H9 (cell line): ENCODE measurements around the gene PIEZO2. TPM values are rescaled to one million over a fixed set of nuclear protein-coding genes. Genes with fewer than 3 reads are reported as not detected.

Source experiments
- DNase-seq: peaks from one replicate; pipeline ENCODE4 v3.0.0-alpha.2; 2017
- H2AFZ ChIP-seq: one replicate; pipeline ENCODE4 v1.6.1; 2013; ENCODE audit warnings: mild to moderate bottlenecking, low read length, control low read depth, moderate library complexity
- H2AK5ac ChIP-seq: 2 replicates; pipeline ENCODE4 v1.6.1; 2013; ENCODE audit warnings: low read length, control low read depth, mixed read lengths; ENCODE audit not compliant: insufficient read length
- H2BK120ac ChIP-seq: one replicate; pipeline ENCODE4 v1.6.1; 2013; ENCODE audit warnings: low read depth, mild to moderate bottlenecking, low read length, control low read depth, inconsistent platforms; ENCODE audit not compliant: poor library complexity, severe bottlenecking
- H2BK12ac ChIP-seq: 2 replicates; pipeline ENCODE4 v1.6.1; 2013; ENCODE audit warnings: low read length, control low read depth, mixed read lengths, low read depth; ENCODE audit not compliant: insufficient read length
- H2BK15ac ChIP-seq: 2 replicates; pipeline ENCODE4 v1.6.1; 2013; ENCODE audit warnings: low read depth, low read length, control low read depth
- H2BK20ac ChIP-seq: one replicate; pipeline ENCODE4 v1.6.1; 2013; ENCODE audit warnings: low read depth, mild to moderate bottlenecking, low read length, control low read depth, inconsistent platforms; ENCODE audit not compliant: poor library complexity, severe bottlenecking
- H2BK5ac ChIP-seq: 2 replicates; pipeline ENCODE4 v1.6.1; 2013; ENCODE audit warnings: low read length, control low read depth, mixed read lengths; ENCODE audit not compliant: insufficient read length
- H3K14ac ChIP-seq: 2 replicates; pipeline ENCODE4 v1.6.1; 2013; ENCODE audit warnings: low read length, control low read depth; ENCODE audit not compliant: insufficient read depth
- H3K18ac ChIP-seq: 2 replicates; pipeline ENCODE4 v1.6.1; 2013; ENCODE audit warnings: low read depth, mild to moderate bottlenecking, mixed read lengths, low read length, control low read depth; ENCODE audit not compliant: insufficient read length
- H3K23ac ChIP-seq: 2 replicates; pipeline ENCODE4 v1.6.1; 2013; ENCODE audit warnings: low read length, control low read depth, mixed read lengths, low read depth; ENCODE audit not compliant: insufficient read length
- H3K23me2 ChIP-seq: 2 replicates; pipeline ENCODE4 v1.6.1; 2013; ENCODE audit warnings: low read depth, mild to moderate bottlenecking, mixed read lengths, low read length, control low read depth; ENCODE audit not compliant: insufficient read length, poor library complexity, severe bottlenecking
- H3K27ac ChIP-seq: 2 replicates; pipeline ENCODE4 v1.5.1; 2013; ENCODE audit warnings: low read length, control low read depth, mixed read lengths, low read depth; ENCODE audit not compliant: insufficient read length
- H3K27me3 ChIP-seq: 2 replicates; pipeline ENCODE4 v1.6.1; 2013; ENCODE audit warnings: low read length, control low read depth, inconsistent platforms; ENCODE audit not compliant: insufficient read depth
- H3K4ac ChIP-seq: 2 replicates; pipeline ENCODE4 v1.6.1; 2013; ENCODE audit warnings: low read depth, mild to moderate bottlenecking, control low read depth, inconsistent platforms, low read length, moderate library complexity
- H3K4me1 ChIP-seq: 2 replicates; pipeline ENCODE4 v1.6.1; 2013; ENCODE audit warnings: low read length, control low read depth, inconsistent platforms; ENCODE audit not compliant: insufficient read depth
- H3K4me2 ChIP-seq: 2 replicates; pipeline ENCODE4 v1.6.1; 2013; ENCODE audit warnings: low read length, control low read depth, mixed read lengths; ENCODE audit not compliant: insufficient read length, insufficient read depth
- H3K56ac ChIP-seq: 2 replicates; pipeline ENCODE4 v1.6.1; 2013; ENCODE audit warnings: low read depth, mild to moderate bottlenecking, mixed read lengths, low read length, control low read depth; ENCODE audit not compliant: insufficient read length
- H3K79me1 ChIP-seq: 2 replicates; pipeline ENCODE4 v1.6.1; 2013; ENCODE audit warnings: low read depth, mild to moderate bottlenecking, moderate library complexity, low read length, control low read depth, inconsistent platforms; ENCODE audit not compliant: insufficient read depth, poor library complexity, severe bottlenecking
- H3K79me2 ChIP-seq: 2 replicates; pipeline ENCODE4 v1.6.1; 2013; ENCODE audit warnings: low read length, control low read depth, inconsistent platforms; ENCODE audit not compliant: insufficient read depth
- H3K9ac ChIP-seq: 2 replicates; pipeline ENCODE4 v1.6.1; 2013; ENCODE audit warnings: low read length, control low read depth, mixed read lengths; ENCODE audit not compliant: insufficient read length; ENCODE audit errors: extremely low read depth
- H3K9me3 ChIP-seq: one replicate; pipeline ENCODE4 v1.6.1; 2013; ENCODE audit warnings: low read depth, low read length, inconsistent platforms; ENCODE audit not compliant: control insufficient read depth
- H3T11ph ChIP-seq: one replicate; pipeline ENCODE4 v1.6.1; 2013; ENCODE audit warnings: mild to moderate bottlenecking, low read length, control low read depth, inconsistent platforms
- H4K20me1 ChIP-seq: one replicate; pipeline ENCODE4 v1.6.1; 2013; ENCODE audit not compliant: control insufficient read depth, insufficient read length, insufficient read depth
- H4K5ac ChIP-seq: 2 replicates; pipeline ENCODE4 v1.6.1; 2013; ENCODE audit warnings: low read depth, mild to moderate bottlenecking, mixed read lengths, low read length, control low read depth; ENCODE audit not compliant: insufficient read length
- H4K8ac ChIP-seq: replicated peaks from 2 replicates; pipeline ENCODE4 v1.6.1; 2013; ENCODE audit warnings: low read length, control low read depth, mixed read lengths, low read depth; ENCODE audit not compliant: insufficient read length
- H4K91ac ChIP-seq: 2 replicates; pipeline ENCODE4 v1.6.1; 2013; ENCODE audit warnings: low read depth, mild to moderate bottlenecking, moderate library complexity, mixed read lengths, low read length, control low read depth; ENCODE audit not compliant: insufficient read length
- H3K27ac Mint-ChIP-seq, 3 experiments: 2 replicates in 2 of 3; 3 replicates in 1 of 3; pipeline ENCODE4 v1.8.0; 2020 to 2021; ENCODE audit warnings: mixed read lengths in 3 of 3, mild to moderate bottlenecking in 1 of 3, moderate library complexity in 1 of 3
- H3K27me3 Mint-ChIP-seq: 2 replicates; pipeline ENCODE4 v1.8.0; 2021; ENCODE audit warnings: low read depth, mild to moderate bottlenecking, moderate library complexity, mixed read lengths
- H3K36me3 Mint-ChIP-seq, 3 experiments: 2 replicates in 2 of 3; 3 replicates in 1 of 3; pipeline ENCODE4 v1.8.0; 2020 to 2021; ENCODE audit warnings: low read depth in 3 of 3, mixed read lengths in 3 of 3; ENCODE audit not compliant: insufficient read depth in 1 of 3
- H3K4me1 Mint-ChIP-seq, 2 experiments: 2 replicates each; pipeline ENCODE4 v1.8.0; 2020; ENCODE audit warnings: mixed read lengths in 2 of 2
- H3K4me3 Mint-ChIP-seq, 2 experiments: 2 replicates in 1 of 2; 3 replicates in 1 of 2; pipeline ENCODE4 v1.8.0; 2020 to 2021; ENCODE audit warnings: mild to moderate bottlenecking in 2 of 2, mixed read lengths in 2 of 2, moderate library complexity in 1 of 2
- H3K9me3 Mint-ChIP-seq, 2 experiments: 2 replicates in 1 of 2; 3 replicates in 1 of 2; pipeline ENCODE4 v1.8.0; 2020; ENCODE audit warnings: mild to moderate bottlenecking in 2 of 2, mixed read lengths in 2 of 2, moderate library complexity in 1 of 2
- WGBS: extraction: QIAGEN DNeasy Blood & Tissue Kit; methylation state at CpG from one replicate; pipeline ENCODE4 v1.1.7; 2013; ENCODE audit warnings: missing lambda C conversion rate, low lambda C conversion rate, mixed read lengths; ENCODE audit not compliant: insufficient read length; ENCODE audit errors: extremely low coverage; 5-methylcytosine and 5-hydroxymethylcytosine counted together
- total RNA-seq: library from RNA; stranded (reverse); gene quantifications from 2 replicates; pipeline ENCODE4 v1.2.1, GENCODE V29; 2021
- TF ChIP-seq, protein P1 (sequence below): fragments of 200-600 bp; sonication (generic); conservative IDR thresholded peaks from 3 replicates; pipeline ENCODE4 v1.8.0; 2021; ENCODE audit warnings: antibody characterized with exemption, mild to moderate bottlenecking

PIEZO2 gene
- total RNA-seq, 1 experiment from 2014 or later: 3.9 TPM

DNA sequence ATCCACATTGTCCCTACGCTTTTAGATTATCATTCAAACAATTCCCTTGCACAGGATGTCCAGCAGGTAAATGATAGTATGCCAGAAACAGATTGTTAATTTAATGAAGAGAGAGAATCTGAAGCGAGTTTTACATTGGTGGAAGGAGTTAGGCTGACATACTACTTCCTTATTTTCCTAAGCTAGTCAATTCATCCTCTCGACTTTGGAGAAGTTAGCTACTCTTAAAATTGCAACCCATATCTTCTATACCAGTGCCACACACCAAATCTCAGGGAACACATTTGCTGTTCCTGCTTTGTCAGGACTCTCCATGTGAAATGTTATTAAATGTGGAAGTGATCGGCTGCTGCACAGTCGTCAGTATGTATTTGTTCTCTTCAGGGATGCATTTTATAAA is 374.3 kb downstream of the PIEZO2 start:
- Histone ChIP-seq H3K4me2 (no peak overlapping the region), H3K4ac (no peak overlapping the region), H2BK15ac (no peak overlapping the region), H3K56ac (no peak overlapping the region), H2BK120ac (no peak overlapping the region), H3K27ac (no peak overlapping the region), H3K27me3 (no peaks in the 10 kb centered on the region), H3K23ac (no peak overlapping the region), H4K20me1 (no peaks in the 10 kb centered on the region), H3K23me2 (no peaks in the 10 kb centered on the region), H3K14ac (no peak overlapping the region), H4K5ac (no peak overlapping the region), H3K9me3 (no peaks in the 10 kb centered on the region), H3K4me1 (peaks cover 4% of the 10 kb centered on the region; the same call in 1 of the 2 replicates), H3K79me2 (no peaks in the 10 kb centered on the region), H2BK12ac (no peak overlapping the region), H3T11ph (no peak overlapping the region), H4K8ac (no peak overlapping the region), H4K91ac (no peak overlapping the region), H2BK5ac (no peak overlapping the region), H3K18ac (no peak overlapping the region), H2AK5ac (no peak overlapping the region), H2AFZ (no peak overlapping the region), H2BK20ac (no peak overlapping the region), H3K9ac (no peak overlapping the region), H3K79me1 (no peaks in the 10 kb centered on the region)
- TF ChIP-seq, protein P1, sequence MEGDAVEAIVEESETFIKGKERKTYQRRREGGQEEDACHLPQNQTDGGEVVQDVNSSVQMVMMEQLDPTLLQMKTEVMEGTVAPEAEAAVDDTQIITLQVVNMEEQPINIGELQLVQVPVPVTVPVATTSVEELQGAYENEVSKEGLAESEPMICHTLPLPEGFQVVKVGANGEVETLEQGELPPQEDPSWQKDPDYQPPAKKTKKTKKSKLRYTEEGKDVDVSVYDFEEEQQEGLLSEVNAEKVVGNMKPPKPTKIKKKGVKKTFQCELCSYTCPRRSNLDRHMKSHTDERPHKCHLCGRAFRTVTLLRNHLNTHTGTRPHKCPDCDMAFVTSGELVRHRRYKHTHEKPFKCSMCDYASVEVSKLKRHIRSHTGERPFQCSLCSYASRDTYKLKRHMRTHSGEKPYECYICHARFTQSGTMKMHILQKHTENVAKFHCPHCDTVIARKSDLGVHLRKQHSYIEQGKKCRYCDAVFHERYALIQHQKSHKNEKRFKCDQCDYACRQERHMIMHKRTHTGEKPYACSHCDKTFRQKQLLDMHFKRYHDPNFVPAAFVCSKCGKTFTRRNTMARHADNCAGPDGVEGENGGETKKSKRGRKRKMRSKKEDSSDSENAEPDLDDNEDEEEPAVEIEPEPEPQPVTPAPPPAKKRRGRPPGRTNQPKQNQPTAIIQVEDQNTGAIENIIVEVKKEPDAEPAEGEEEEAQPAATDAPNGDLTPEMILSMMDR: no peak
- DNase-seq: no peak
- Mint-ChIP-seq H3K27ac (no peak overlapping the region), H3K27me3 (no peaks in the 10 kb centered on the region), H3K36me3 (peaks cover 0 to 19% (median 7%) of the 10 kb centered on the region in 3 experiments; a peak in 5 of 7 replicates), H3K9me3 (peaks cover 0 to 5% of the 10 kb centered on the region in 2 experiments; a peak in 1 of 5 replicates), H3K4me3 (no peak overlapping the region), H3K4me1 (peaks cover 4% of the 10 kb centered on the region in 2 experiments)
- WGBS: no CpG with 5 or more reads among the region's 5 CpGs
